WTC11 (cell line): ENCODE results near the gene SUGP2. TPM values are rescaled to one million over a fixed set of nuclear protein-coding genes. Genes with fewer than 3 reads are reported as not detected.

Source experiments
- ATAC-seq: fragments of 200-7000 bp; cut with Tn5 transposase; 2 replicates; pipeline ENCODE4 v1.10.0; 2021; ENCODE audit warnings: mild to moderate bottlenecking, moderate library complexity
- CTCF ChIA-PET: fragments of 300-600 bp; sonication (Branson Sonifier 250); formaldehyde crosslinking; loops from one replicate; lab custom pipeline; 2021; ENCODE audit warnings: antibody characterized with exemption; lab: Charles Lee
- POLR2A ChIA-PET: fragments of 350-600 bp; sonication (Branson Sonifier 250); formaldehyde crosslinking; loops from one replicate; lab custom pipeline; 2021; ENCODE audit warnings: antibody characterized with exemption; lab: Charles Lee
- DNase-seq: peaks from one replicate; pipeline ENCODE4 v3.0.0; 2021; ENCODE audit warnings: low spot score
- H3K27ac Mint-ChIP-seq: 2 replicates; pipeline ENCODE4 v1.8.0; 2021; ENCODE audit warnings: mixed read lengths
- H3K27me3 Mint-ChIP-seq: 2 replicates; pipeline ENCODE4 v1.8.0; 2021; ENCODE audit warnings: low read depth, mild to moderate bottlenecking, moderate library complexity, mixed read lengths
- H3K36me3 Mint-ChIP-seq: 2 replicates; pipeline ENCODE4 v1.8.0; 2021; ENCODE audit warnings: mixed read lengths
- H3K4me1 Mint-ChIP-seq: 2 replicates; pipeline ENCODE4 v1.8.0; 2022; ENCODE audit warnings: mixed read lengths
- H3K4me3 Mint-ChIP-seq: 2 replicates; pipeline ENCODE4 v1.8.0; 2021; ENCODE audit warnings: mild to moderate bottlenecking, moderate library complexity, mixed read lengths
- H3K9me3 Mint-ChIP-seq: 2 replicates; pipeline ENCODE4 v1.8.0; 2021; ENCODE audit warnings: mixed read lengths
- E2F4 ChIP-seq: sonication (generic); formaldehyde crosslinking; IDR thresholded peaks from 2 replicates; pipeline ENCODE4 v1.8.1; 2022; ENCODE audit warnings: low read depth, mild to moderate bottlenecking, moderate library complexity, missing genetic modification reagents, borderline replicate concordance
- ESRRA ChIP-seq: sonication (generic); formaldehyde crosslinking; IDR thresholded peaks from 2 replicates; pipeline ENCODE4 v1.8.1; 2022; ENCODE audit warnings: mild to moderate bottlenecking, missing genetic modification reagents, borderline replicate concordance
- GTF2I ChIP-seq: fragments of 250-450 bp; sonication (Bioruptor Pico); conservative IDR thresholded peaks from 2 replicates; pipeline ENCODE4 v1.4.0; 2021; ENCODE audit warnings: mild to moderate bottlenecking
- JUN ChIP-seq: sonication (generic); formaldehyde crosslinking; IDR thresholded peaks from 2 replicates; pipeline ENCODE4 v1.8.0; 2023; ENCODE audit warnings: mild to moderate bottlenecking, missing genetic modification reagents
- KAT7 ChIP-seq: sonication (generic); formaldehyde crosslinking; IDR thresholded peaks from 2 replicates; pipeline ENCODE4 v1.8.1; 2023; ENCODE audit warnings: missing genetic modification reagents, mild to moderate bottlenecking, borderline replicate concordance
- NFATC4 ChIP-seq: fragments of 250-450 bp; sonication (Bioruptor Pico); IDR thresholded peaks from 2 replicates; pipeline ENCODE4 v1.9.0; 2021; ENCODE audit warnings: mild to moderate bottlenecking
- NR2C2 ChIP-seq: sonication (generic); formaldehyde crosslinking; IDR thresholded peaks from 2 replicates; pipeline ENCODE4 v1.8.0; 2022; ENCODE audit warnings: mild to moderate bottlenecking, missing genetic modification reagents
- OVOL2 ChIP-seq: fragments of 250-450 bp; sonication (Bioruptor Pico); IDR thresholded peaks from 2 replicates; pipeline ENCODE4 v1.9.0; 2021; ENCODE audit warnings: mild to moderate bottlenecking, borderline replicate concordance
- SOX15 ChIP-seq: fragments of 250-450 bp; sonication (Bioruptor Pico); IDR thresholded peaks from 2 replicates; pipeline ENCODE4 v1.9.0; 2021; ENCODE audit warnings: mild to moderate bottlenecking
- TEAD1 ChIP-seq: sonication (generic); formaldehyde crosslinking; IDR thresholded peaks from 2 replicates; pipeline ENCODE4 v1.8.0; 2022; ENCODE audit warnings: mild to moderate bottlenecking, missing genetic modification reagents
- ZNF219 ChIP-seq: sonication (generic); formaldehyde crosslinking; IDR thresholded peaks from 2 replicates; pipeline ENCODE4 v1.8.0; 2023; ENCODE audit warnings: missing genetic modification reagents, mild to moderate bottlenecking, borderline replicate concordance
- ZNF317 ChIP-seq: sonication (generic); formaldehyde crosslinking; IDR thresholded peaks from 2 replicates; pipeline ENCODE4 v1.8.1; 2023; ENCODE audit warnings: low read depth, mild to moderate bottlenecking, moderate library complexity, missing genetic modification reagents, borderline replicate concordance
- ZNF416 ChIP-seq: fragments of 250-450 bp; sonication (Bioruptor Pico); IDR thresholded peaks from 2 replicates; pipeline ENCODE4 v1.9.0; 2021; ENCODE audit warnings: mild to moderate bottlenecking, inconsistent platforms
- ZNF671 ChIP-seq: fragments of 250-450 bp; sonication (Bioruptor Pico); IDR thresholded peaks from 2 replicates; pipeline ENCODE4 v1.8.0; 2021; ENCODE audit warnings: mild to moderate bottlenecking
- total RNA-seq: library from RNA; stranded (reverse); gene quantifications from 3 replicates; pipeline ENCODE4 v1.2.3, GENCODE V29; 2021
- TF ChIP-seq, protein P1 (sequence below): sonication (generic); formaldehyde crosslinking; conservative IDR thresholded peaks from 2 replicates; pipeline ENCODE4 v1.8.1; 2022; ENCODE audit warnings: mild to moderate bottlenecking, missing genetic modification reagents
- TF ChIP-seq, protein P2 (sequence below): sonication (generic); formaldehyde crosslinking; IDR thresholded peaks from 2 replicates; pipeline ENCODE4 v1.8.0; 2022; ENCODE audit warnings: mild to moderate bottlenecking, missing genetic modification reagents
- TF ChIP-seq, protein P3 (sequence below): fragments of 250-450 bp; sonication (Bioruptor Pico); IDR thresholded peaks from 2 replicates; pipeline ENCODE4 v1.9.0; 2021; ENCODE audit warnings: mild to moderate bottlenecking, borderline replicate concordance
- TF ChIP-seq, protein P4 (sequence below): sonication (generic); formaldehyde crosslinking; IDR thresholded peaks from 2 replicates; pipeline ENCODE4 v1.8.1; 2023; ENCODE audit warnings: mild to moderate bottlenecking, moderate library complexity, missing genetic modification reagents
- TF ChIP-seq, protein P5 (sequence below): fragments of 250-450 bp; sonication (Bioruptor Pico); IDR thresholded peaks from 2 replicates; pipeline ENCODE4 v1.9.0; 2021; ENCODE audit warnings: mild to moderate bottlenecking

SUGP2 gene
- total RNA-seq, 1 experiment from 2014 or later: 160 TPM

DNA sequence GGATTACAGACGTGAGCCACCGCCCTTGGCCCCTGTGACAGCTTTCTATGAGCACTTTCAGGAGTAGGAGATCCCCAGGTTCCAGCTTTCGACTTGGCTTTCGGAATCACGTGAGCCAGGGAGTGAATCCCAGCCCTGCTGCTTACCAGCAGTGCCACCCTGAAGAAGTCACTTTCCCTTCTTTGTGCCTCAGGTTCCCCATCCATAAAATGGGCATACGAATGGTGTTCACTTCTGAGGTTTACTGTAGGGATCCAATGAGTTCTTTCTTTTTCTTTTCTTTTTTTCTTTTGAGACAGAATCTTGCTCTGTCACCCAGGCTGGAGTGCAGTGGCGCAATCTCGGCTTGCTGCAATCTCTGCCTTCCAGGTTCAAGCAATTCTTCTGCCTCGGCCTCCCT lies 88.0 kb downstream of the SUGP2 start (continued):
- no peak for TF ChIP-seq SOX15
- TF ChIP-seq KAT7 (CRISPR knock-in tag): no peak
- TF ChIP-seq, protein P1, sequence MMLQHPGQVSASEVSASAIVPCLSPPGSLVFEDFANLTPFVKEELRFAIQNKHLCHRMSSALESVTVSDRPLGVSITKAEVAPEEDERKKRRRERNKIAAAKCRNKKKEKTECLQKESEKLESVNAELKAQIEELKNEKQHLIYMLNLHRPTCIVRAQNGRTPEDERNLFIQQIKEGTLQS (CRISPR knock-in tag): no peak
- TF ChIP-seq, protein P2, sequence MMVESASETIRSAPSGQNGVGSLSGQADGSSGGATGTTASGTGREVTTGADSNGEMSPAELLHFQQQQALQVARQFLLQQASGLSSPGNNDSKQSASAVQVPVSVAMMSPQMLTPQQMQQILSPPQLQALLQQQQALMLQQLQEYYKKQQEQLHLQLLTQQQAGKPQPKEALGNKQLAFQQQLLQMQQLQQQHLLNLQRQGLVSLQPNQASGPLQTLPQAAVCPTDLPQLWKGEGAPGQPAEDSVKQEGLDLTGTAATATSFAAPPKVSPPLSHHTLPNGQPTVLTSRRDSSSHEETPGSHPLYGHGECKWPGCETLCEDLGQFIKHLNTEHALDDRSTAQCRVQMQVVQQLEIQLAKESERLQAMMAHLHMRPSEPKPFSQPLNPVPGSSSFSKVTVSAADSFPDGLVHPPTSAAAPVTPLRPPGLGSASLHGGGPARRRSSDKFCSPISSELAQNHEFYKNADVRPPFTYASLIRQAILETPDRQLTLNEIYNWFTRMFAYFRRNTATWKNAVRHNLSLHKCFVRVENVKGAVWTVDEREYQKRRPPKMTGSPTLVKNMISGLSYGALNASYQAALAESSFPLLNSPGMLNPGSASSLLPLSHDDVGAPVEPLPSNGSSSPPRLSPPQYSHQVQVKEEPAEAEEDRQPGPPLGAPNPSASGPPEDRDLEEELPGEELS (CRISPR knock-in tag): no peak
- TF ChIP-seq, protein P3, sequence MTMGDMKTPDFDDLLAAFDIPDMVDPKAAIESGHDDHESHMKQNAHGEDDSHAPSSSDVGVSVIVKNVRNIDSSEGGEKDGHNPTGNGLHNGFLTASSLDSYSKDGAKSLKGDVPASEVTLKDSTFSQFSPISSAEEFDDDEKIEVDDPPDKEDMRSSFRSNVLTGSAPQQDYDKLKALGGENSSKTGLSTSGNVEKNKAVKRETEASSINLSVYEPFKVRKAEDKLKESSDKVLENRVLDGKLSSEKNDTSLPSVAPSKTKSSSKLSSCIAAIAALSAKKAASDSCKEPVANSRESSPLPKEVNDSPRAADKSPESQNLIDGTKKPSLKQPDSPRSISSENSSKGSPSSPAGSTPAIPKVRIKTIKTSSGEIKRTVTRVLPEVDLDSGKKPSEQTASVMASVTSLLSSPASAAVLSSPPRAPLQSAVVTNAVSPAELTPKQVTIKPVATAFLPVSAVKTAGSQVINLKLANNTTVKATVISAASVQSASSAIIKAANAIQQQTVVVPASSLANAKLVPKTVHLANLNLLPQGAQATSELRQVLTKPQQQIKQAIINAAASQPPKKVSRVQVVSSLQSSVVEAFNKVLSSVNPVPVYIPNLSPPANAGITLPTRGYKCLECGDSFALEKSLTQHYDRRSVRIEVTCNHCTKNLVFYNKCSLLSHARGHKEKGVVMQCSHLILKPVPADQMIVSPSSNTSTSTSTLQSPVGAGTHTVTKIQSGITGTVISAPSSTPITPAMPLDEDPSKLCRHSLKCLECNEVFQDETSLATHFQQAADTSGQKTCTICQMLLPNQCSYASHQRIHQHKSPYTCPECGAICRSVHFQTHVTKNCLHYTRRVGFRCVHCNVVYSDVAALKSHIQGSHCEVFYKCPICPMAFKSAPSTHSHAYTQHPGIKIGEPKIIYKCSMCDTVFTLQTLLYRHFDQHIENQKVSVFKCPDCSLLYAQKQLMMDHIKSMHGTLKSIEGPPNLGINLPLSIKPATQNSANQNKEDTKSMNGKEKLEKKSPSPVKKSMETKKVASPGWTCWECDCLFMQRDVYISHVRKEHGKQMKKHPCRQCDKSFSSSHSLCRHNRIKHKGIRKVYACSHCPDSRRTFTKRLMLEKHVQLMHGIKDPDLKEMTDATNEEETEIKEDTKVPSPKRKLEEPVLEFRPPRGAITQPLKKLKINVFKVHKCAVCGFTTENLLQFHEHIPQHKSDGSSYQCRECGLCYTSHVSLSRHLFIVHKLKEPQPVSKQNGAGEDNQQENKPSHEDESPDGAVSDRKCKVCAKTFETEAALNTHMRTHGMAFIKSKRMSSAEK (CRISPR knock-in tag): no peak

- Mint-ChIP-seq H3K27me3 (peaks cover 34% of the 10 kb centered on the region), H3K27ac (no peak overlapping the region), H3K4me3 (no peak overlapping the region), H3K36me3 (no peaks in the 10 kb centered on the region), H3K9me3 (no peaks in the 10 kb centered on the region), H3K4me1 (peaks cover 24% of the 10 kb centered on the region)
- DNase-seq (no peak), ATAC-seq (no peak)
- CTCF ChIA-PET: interaction anchor here (1.4 kb wide), 1 partner anchor 43 kb away, joined by 3 read pairs; no protein-coding TSS in a partner anchor
- POLR2A ChIA-PET: no interaction called here
- TF ChIP-seq GTF2I (no peak), NR2C2 (CRISPR knock-in tag) (no peak), JUN (CRISPR knock-in tag) (no peak), OVOL2 (CRISPR knock-in tag) (no peak), KAT7 (CRISPR knock-in tag) (no peak), ZNF416 (CRISPR knock-in tag) (no peak), ESRRA (CRISPR knock-in tag) (no peak), ZNF317 (no peak), ZNF671 (CRISPR knock-in tag) (no peak), ZNF219 (CRISPR knock-in tag) (no peak), E2F4 (CRISPR knock-in tag) (no peak), NFATC4 (CRISPR knock-in tag) (no peak), TEAD1 (no peak)
- TF ChIP-seq, protein P4, sequence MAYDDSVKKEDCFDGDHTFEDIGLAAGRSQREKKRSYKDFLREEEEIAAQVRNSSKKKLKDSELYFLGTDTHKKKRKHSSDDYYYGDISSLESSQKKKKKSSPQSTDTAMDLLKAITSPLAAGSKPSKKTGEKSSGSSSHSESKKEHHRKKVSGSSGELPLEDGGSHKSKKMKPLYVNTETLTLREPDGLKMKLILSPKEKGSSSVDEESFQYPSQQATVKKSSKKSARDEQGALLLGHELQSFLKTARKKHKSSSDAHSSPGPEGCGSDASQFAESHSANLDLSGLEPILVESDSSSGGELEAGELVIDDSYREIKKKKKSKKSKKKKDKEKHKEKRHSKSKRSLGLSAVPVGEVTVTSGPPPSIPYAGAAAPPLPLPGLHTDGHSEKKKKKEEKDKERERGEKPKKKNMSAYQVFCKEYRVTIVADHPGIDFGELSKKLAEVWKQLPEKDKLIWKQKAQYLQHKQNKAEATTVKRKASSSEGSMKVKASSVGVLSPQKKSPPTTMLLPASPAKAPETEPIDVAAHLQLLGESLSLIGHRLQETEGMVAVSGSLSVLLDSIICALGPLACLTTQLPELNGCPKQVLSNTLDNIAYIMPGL (CRISPR knock-in tag): no peak
- TF ChIP-seq, protein P5, sequence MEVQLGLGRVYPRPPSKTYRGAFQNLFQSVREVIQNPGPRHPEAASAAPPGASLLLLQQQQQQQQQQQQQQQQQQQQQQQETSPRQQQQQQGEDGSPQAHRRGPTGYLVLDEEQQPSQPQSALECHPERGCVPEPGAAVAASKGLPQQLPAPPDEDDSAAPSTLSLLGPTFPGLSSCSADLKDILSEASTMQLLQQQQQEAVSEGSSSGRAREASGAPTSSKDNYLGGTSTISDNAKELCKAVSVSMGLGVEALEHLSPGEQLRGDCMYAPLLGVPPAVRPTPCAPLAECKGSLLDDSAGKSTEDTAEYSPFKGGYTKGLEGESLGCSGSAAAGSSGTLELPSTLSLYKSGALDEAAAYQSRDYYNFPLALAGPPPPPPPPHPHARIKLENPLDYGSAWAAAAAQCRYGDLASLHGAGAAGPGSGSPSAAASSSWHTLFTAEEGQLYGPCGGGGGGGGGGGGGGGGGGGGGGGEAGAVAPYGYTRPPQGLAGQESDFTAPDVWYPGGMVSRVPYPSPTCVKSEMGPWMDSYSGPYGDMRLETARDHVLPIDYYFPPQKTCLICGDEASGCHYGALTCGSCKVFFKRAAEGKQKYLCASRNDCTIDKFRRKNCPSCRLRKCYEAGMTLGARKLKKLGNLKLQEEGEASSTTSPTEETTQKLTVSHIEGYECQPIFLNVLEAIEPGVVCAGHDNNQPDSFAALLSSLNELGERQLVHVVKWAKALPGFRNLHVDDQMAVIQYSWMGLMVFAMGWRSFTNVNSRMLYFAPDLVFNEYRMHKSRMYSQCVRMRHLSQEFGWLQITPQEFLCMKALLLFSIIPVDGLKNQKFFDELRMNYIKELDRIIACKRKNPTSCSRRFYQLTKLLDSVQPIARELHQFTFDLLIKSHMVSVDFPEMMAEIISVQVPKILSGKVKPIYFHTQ (CRISPR knock-in tag): no peak
Measured at GRCh38 chr19:18943465-18943864, 89.9 kb downstream of the SUGP2 start.
